Effector memory CD8-positive, alpha-beta T cell (primary cell): ENCODE measurements around the gene AGAP1.

Experiments used
- ATAC-seq: fragments of 150-1000 bp; cut with Tn5 transposase; replicated peaks from 2 replicates; pipeline ENCODE4 v1.10.0; 2021; ENCODE audit warnings: mild to moderate bottlenecking, moderate library complexity
- DNase-seq, 3 experiments: peaks; one replicate each; pipeline ENCODE4 v3.0.0; 2021
- H3K27ac Mint-ChIP-seq, 2 donors: one replicate each; pipeline ENCODE4 v1.8.0; 2022; ENCODE audit warnings: mild to moderate bottlenecking in 2 of 2, mixed read lengths in 2 of 2, moderate library complexity in 2 of 2
- H3K27me3 Mint-ChIP-seq, 2 donors: one replicate each; pipeline ENCODE4 v1.8.0; 2022; ENCODE audit warnings: mixed read lengths in 2 of 2
- H3K36me3 Mint-ChIP-seq: one replicate; pipeline ENCODE4 v1.8.0; 2022; ENCODE audit warnings: mild to moderate bottlenecking, moderate library complexity, mixed read lengths; ENCODE audit not compliant: insufficient read depth
- H3K4me1 Mint-ChIP-seq, 2 donors: one replicate each; pipeline ENCODE4 v1.8.0; 2022; ENCODE audit warnings: low read depth in 2 of 2, mixed read lengths in 2 of 2
- H3K4me3 Mint-ChIP-seq, 2 donors: one replicate each; pipeline ENCODE4 v1.8.0; 2022; ENCODE audit warnings: mild to moderate bottlenecking in 2 of 2, mixed read lengths in 2 of 2, moderate library complexity in 2 of 2
- H3K9me3 Mint-ChIP-seq, 2 donors: one replicate each; pipeline ENCODE4 v1.8.0; 2022; ENCODE audit warnings: mixed read lengths in 2 of 2

Gene AGAP1

DNA sequence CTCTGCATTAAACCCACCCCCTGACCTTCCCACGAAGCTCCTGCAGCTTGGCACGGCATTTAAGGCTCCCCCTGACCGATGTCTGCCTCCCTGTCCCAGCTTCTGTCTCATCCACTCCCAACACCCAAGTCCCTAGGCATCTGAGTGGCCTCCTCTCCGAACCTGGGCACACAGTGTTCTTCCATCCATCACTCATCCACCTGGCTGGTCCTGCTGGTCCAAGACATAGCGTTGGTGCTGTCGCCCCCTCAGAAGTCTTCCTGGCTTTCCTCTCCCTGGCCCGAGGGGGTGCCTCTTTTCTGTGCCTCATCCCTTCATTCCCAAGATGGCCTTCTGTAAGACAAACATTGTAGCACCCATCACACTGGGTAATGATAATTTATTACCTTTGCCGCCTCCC is 350.7 kb downstream of the AGAP1 start:
- DNase-seq (no peak), ATAC-seq (no peak)
- peak overlapping the region; percentile 18 to 56 for H3K27ac Mint-ChIP-seq
- no peaks in the 10 kb centered on the region for H3K9me3 Mint-ChIP-seq
- H3K4me1 Mint-ChIP-seq, result peaks cover 4 to 19% of the 10 kb centered on the region in 2 donors
- H3K36me3 Mint-ChIP-seq, result no peaks in the 10 kb centered on the region
- H3K4me3 Mint-ChIP-seq, result no peak overlapping the region
- H3K27me3 Mint-ChIP-seq, result no peaks in the 10 kb centered on the region

DNA sequence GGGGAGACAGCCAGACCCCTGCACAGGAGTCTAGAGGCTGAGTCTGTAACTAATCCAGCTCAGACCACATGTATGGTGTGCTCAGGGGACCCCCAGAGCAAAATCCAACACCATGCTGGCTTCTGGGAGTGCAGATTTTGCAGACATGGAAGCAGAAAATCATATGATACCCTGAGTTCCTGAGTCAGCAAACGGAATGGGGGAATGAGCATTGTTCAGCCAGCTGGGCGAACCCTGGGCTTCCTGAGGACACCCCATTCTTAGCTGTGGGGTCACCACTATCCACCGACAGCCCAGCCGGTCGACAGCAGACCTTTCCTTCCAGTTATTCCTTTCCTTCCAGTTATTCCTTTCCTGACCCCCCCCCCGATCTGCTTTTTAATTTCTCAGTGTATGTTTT is 351.4 kb downstream of the AGAP1 start:
- Mint-ChIP-seq H3K36me3 (no peaks in the 10 kb centered on the region), H3K27ac (no peak overlapping the region), H3K4me3 (no peak overlapping the region)

DNA sequence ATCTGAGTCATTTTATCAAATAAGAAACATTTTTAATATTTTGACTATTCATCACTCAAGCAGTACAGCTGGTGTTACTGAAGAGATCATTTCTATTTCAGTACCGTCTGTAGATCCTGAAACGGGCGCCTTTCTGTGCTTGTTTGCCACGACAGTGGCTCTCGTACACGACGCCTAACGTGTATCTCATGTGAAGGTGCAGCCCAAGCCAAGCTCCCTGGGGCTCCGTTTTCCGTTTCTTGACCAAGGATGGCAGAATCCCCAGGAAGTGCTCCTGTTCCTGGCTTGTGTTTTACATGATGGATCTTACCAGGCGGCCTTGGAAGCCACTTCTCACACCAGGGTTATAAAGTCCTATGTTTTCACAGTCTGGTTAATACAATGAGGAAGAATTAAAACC is 353.7 kb downstream of the AGAP1 start:
- H3K27me3 Mint-ChIP-seq, result no peaks in the 10 kb centered on the region
- DNase-seq, result no peak
- peaks cover 4% of the 10 kb centered on the region for H3K36me3 Mint-ChIP-seq
- no peaks in the 10 kb centered on the region for H3K9me3 Mint-ChIP-seq
- no peak for ATAC-seq
- no peak overlapping the region for H3K4me3 Mint-ChIP-seq
- no peak overlapping the region for H3K27ac Mint-ChIP-seq
- H3K4me1 Mint-ChIP-seq, result peaks cover 0 to 24% of the 10 kb centered on the region in 2 donors

More for the DNA sequence above, 351.4 kb downstream of the AGAP1 start:
- Mint-ChIP-seq H3K4me1 (peaks cover 4 to 23% of the 10 kb centered on the region in 2 donors), H3K27me3 (no peaks in the 10 kb centered on the region), H3K9me3 (no peaks in the 10 kb centered on the region)
- DNase-seq, result no peak
- ATAC-seq, result no peak

DNA sequence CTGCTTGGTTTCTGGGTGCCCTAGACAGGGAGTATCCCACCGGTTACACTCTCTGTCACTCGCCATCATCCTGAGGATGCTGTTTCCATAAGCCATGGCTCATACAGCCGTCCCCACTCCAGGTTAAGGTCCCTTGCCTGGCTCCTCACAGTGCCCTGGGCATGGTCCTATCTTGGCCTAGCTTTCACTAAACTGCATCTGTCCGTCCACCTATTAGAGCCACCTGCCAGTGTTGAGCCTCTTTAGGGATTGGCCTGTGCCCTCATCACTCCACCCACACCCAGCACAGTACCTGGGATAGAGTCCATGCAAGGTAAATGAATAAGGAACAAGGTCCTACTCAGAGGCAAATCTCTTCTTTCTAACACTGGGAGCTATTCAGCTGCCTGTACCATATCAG is 354.2 kb downstream of the AGAP1 start:
- H3K4me1 Mint-ChIP-seq, result peaks cover 0 to 24% of the 10 kb centered on the region in 2 donors
- DNase-seq (no peak), ATAC-seq (no peak)
- no peaks in the 10 kb centered on the region for H3K9me3 Mint-ChIP-seq
- H3K27me3 Mint-ChIP-seq, result no peaks in the 10 kb centered on the region
- H3K4me3 Mint-ChIP-seq, result no peak overlapping the region
- H3K27ac Mint-ChIP-seq, result no peak overlapping the region
- peaks cover 8% of the 10 kb centered on the region for H3K36me3 Mint-ChIP-seq

DNA sequence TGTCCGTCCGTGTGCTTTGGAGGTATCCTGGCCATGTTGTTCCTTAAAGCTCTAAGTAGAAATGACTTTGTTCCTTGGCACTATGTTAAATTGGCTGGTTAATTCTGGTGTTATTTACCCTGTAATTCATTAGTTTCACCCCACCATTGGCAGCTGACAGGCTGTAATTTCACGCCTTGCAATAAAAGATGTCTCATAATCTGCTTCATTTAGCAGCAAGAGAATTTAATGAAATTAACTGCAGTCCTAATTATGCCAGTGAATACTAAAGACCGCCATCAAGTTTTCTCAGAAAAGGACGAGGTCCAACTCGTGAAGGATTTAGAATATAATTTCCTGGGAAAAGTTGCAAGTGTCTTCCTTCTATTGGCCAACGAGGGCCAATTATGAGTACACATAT is 355.1 kb downstream of the AGAP1 start:
- Mint-ChIP-seq H3K4me1 (peaks cover 0 to 18% of the 10 kb centered on the region in 2 donors), H3K36me3 (peaks cover 8% of the 10 kb centered on the region), H3K9me3 (no peaks in the 10 kb centered on the region), H3K27me3 (no peaks in the 10 kb centered on the region), H3K4me3 (no peak overlapping the region), H3K27ac (no peak overlapping the region)
- ATAC-seq (no peak), DNase-seq (no peak)

DNA sequence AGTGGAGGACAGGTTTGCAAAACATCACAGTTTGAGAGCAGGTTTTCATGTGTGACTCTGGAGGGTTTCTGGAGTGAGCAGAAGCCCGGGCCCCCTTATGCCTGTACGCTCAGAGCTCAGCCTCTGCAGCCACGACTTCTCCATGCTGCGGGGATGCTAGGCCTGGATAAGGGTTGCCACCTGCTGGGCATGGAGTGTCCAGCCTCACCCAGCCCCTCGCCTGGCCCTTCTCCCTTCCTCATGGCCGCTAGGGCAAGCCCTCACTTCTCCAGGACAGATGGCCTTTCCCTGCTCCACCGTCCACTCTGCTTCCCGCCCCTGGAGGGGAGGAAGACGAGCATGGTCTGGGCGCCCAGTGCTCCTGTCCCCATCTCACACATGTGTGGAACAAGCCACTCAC is 355.6 kb downstream of the AGAP1 start:
- DNase-seq, result no peak
- Mint-ChIP-seq H3K9me3 (no peaks in the 10 kb centered on the region), H3K36me3 (peaks cover 12% of the 10 kb centered on the region), H3K27ac (peak overlapping the region in 1 of 2 donors; percentile 7), H3K4me1 (peaks cover 0 to 20% of the 10 kb centered on the region in 2 donors), H3K27me3 (no peaks in the 10 kb centered on the region), H3K4me3 (no peak overlapping the region)
- no peak for ATAC-seq

DNA sequence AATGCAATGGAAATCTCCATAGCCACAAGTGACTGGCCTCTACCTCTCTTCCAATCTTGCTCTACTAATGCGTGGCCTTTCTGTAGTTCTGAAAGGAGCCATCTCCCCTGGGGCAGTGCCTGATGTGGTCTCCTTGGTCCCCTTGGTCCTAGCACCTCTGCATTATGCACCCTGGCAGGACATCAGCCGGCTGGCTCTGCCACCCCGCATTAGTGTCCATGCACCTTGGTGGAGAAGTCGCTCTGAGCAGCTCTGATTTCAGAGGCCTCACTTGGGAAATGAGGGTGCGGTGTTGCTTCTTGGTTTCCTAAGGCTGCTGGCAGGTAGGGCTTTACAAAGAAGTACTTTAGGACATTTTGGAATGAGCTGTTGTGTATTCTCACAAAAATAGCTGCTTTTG is 356.4 kb downstream of the AGAP1 start:
- Mint-ChIP-seq H3K27ac (no peak overlapping the region), H3K27me3 (no peaks in the 10 kb centered on the region), H3K9me3 (no peaks in the 10 kb centered on the region), H3K4me1 (peaks cover 0 to 16% of the 10 kb centered on the region in 2 donors), H3K4me3 (no peak overlapping the region), H3K36me3 (peaks cover 12% of the 10 kb centered on the region)
- DNase-seq (no peak), ATAC-seq (no peak)

DNA sequence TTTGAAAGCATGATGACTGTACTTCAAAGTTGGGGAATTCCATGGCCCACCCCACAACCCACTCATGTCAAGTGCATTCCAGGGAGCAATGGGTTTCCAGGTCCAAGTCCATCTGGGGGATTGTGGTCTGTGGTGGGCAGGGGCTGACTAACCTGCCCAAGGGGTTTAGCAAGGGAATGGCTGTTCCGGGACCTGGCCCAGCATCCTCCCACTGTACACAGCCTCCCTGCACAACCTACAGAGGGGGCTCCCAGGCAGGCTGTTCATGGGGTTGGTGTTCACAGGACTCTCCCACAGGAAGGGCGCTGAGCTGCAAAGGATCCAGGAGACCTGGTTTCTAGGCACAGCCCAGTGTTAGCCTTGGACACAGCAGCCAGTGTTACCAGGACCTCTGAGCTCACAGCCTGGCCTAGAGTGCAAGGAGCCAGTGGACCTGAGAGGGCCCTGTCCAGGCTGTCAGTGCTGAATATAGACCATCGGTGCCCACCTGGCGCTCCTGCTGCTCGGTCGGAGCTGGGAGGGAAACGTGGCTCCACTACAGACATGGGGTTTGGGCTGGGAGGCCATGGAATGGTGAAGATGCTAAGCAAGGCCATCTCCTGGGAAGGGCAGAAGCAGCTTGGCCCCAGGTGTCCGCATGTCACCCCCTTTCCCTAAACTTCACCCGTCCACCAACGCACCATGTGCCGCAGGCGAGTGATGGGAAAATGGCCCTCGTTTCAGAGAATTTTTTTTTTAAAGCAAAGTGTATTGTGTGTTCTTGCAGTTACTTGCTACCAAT is 357.1 kb downstream of the AGAP1 start:
- H3K9me3 Mint-ChIP-seq, result no peaks in the 10 kb centered on the region
- H3K27ac Mint-ChIP-seq, result no peak overlapping the region
- H3K4me1 Mint-ChIP-seq, result peaks cover 0 to 12% of the 10 kb centered on the region in 2 donors
- DNase-seq, result no peak
- H3K4me3 Mint-ChIP-seq, result no peak overlapping the region
- H3K36me3 Mint-ChIP-seq, result peaks cover 12% of the 10 kb centered on the region
- ATAC-seq, result no peak
- no peaks in the 10 kb centered on the region for H3K27me3 Mint-ChIP-seq

DNA sequence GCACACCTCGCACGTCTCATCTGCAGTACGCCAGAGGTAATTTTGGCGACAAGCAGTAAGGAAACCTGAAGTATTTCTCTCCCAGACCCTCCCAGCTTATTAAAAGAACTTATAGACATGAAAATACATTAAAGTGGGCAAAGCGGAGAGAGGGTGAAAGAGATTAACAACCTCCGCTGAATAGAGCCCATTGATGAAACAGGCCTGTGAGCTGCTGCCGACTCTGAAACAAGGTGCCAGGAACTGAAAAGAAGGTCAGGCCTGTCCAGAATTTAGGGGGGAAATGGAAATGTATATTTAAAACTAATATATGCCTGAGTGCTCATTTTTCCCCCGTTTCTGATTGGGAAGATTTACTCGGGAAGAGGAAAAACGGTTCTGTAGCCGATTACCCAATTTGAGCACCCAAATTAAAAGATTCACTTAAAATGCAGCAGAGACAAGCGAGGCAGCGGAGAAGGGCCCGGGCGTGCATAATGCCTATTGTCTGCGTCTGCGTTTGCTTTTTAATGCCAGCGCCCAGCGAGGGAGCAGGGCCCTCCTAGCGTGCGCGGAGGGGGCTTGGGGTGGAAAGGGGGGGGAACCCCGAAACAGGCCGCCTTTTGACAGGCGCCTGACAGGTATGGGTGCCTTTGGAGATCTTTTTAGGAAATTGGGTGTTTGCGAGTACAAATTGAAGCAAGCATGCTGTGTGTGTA is 358.1 kb downstream of the AGAP1 start:
- Mint-ChIP-seq H3K4me1 (peaks cover 0 to 12% of the 10 kb centered on the region in 2 donors), H3K27ac (no peak overlapping the region)

DNA sequence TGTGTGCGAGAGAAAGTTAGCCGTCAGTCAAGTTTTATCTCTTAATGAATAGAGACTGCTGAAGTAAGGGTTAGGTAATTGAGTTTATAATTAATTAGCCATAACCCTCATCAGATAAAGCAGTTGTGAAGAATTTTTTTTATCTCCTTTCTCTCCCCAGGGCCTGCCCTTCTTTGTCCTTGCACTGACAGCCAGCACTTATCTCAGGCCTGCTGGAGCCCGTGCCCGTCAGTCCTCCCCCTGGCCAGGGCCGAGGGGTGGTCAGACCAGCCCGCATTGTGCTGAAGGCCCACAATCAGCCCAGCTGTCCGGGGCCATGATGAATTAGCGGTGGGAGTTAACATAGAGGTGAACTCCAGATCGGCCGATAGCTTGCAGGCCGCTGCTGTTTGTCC is 358.7 kb downstream of the AGAP1 start:
- DNase-seq (no peak), ATAC-seq (no peak)
- H3K9me3 Mint-ChIP-seq, result no peaks in the 10 kb centered on the region
- no peak overlapping the region for H3K4me3 Mint-ChIP-seq
- peaks cover 12% of the 10 kb centered on the region for H3K36me3 Mint-ChIP-seq
- H3K27me3 Mint-ChIP-seq, result no peaks in the 10 kb centered on the region
- peaks cover 0 to 16% of the 10 kb centered on the region in 2 donors for H3K4me1 Mint-ChIP-seq
- no peak overlapping the region for H3K27ac Mint-ChIP-seq

More for the DNA sequence above, 358.1 kb downstream of the AGAP1 start:
- Mint-ChIP-seq H3K36me3 (peaks cover 12% of the 10 kb centered on the region), H3K4me3 (no peak overlapping the region), H3K9me3 (no peaks in the 10 kb centered on the region), H3K27me3 (no peaks in the 10 kb centered on the region)
- ATAC-seq (no peak), DNase-seq (no peak)

DNA sequence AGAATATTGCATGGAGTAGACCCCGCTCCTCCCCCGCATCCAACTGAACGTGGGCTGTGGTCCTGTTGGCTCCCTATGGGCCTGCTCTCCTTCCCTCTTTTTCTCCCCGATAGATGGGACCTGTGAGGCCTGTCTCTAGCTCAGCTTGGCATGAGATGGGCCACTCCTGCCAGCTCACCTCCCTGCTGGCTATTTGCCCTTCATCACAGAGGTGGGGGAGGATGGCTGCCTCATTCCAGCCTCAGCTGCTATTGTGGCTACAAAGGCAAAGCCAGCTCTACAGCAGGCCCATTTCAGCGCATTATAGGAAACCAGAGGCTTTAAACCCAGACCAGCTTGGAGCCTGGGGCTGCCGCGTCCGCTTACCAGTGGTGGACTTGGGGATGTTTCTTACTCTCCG is 360.4 kb downstream of the AGAP1 start:
- DNase-seq (no peak), ATAC-seq (no peak)
- no peaks in the 10 kb centered on the region for H3K27me3 Mint-ChIP-seq
- peaks cover 12% of the 10 kb centered on the region for H3K36me3 Mint-ChIP-seq
- no peak overlapping the region for H3K4me3 Mint-ChIP-seq
- no peaks in the 10 kb centered on the region for H3K9me3 Mint-ChIP-seq
- no peak overlapping the region for H3K27ac Mint-ChIP-seq
- H3K4me1 Mint-ChIP-seq, result peaks cover 0 to 13% of the 10 kb centered on the region in 2 donors

DNA sequence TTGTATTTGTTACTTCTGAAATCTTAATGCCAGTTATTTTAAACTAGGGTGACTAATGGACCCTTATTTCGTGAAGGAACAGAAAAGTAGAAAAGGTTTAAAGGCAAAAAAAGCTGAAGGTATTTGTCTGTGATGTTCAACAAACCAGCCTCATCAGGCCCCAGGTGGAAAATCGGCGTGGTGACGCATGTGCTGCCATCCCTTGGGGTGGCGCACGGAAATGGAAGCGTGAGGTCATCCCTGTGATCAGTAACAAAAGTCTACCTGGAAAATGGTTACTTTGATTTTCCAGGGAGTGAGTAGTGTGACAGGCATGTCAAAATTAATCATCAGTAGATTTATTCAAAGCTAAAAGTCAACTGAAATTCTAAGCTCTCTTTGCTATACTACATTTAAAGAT is 361.2 kb downstream of the AGAP1 start:
- DNase-seq (no peak), ATAC-seq (no peak)

DNA sequence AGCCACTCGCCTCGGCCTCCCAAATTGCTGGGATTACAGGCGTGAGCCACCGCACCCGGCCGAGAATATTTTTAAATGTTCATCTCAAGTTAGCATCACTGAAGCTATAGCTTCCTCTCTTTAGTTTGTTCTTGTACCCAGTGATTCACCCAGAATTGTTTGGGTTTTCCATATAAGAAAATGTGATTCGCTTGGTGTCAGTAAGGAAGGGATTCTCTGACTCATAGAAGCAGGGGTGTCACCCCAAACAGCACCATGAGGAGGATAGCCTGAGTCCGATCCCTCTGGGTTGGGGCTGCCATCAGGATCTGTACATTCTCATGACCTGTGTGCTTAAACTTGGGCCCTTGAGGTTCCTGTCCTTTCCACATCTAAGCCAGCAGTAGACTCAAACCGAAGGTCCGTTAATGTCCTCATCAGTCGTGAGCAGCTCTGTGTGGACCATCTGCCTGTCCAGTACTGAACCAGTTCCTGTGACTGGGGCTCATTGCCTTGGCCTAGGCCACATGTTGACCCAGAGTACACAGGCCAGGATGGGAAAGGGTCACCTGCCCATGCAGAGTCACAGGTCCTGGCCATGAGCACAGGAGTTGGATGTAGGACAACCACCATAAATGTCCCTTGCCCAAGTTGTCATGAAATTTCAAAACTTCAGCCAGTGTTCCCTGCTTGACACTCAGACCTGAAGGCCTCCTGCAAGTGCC is 362.5 kb downstream of the AGAP1 start:
- no peak for DNase-seq
- H3K27me3 Mint-ChIP-seq, result no peaks in the 10 kb centered on the region

More for the DNA sequence above, 361.2 kb downstream of the AGAP1 start:
- Mint-ChIP-seq H3K4me1 (peaks cover 0 to 9% of the 10 kb centered on the region in 2 donors), H3K27ac (no peak overlapping the region), H3K27me3 (no peaks in the 10 kb centered on the region), H3K4me3 (no peak overlapping the region), H3K9me3 (no peaks in the 10 kb centered on the region), H3K36me3 (peaks cover 12% of the 10 kb centered on the region)

More for the DNA sequence above, 362.5 kb downstream of the AGAP1 start:
- no peak for ATAC-seq
- Mint-ChIP-seq H3K4me1 (peaks cover 0 to 9% of the 10 kb centered on the region in 2 donors), H3K4me3 (no peak overlapping the region), H3K36me3 (peaks cover 10% of the 10 kb centered on the region), H3K27ac (no peak overlapping the region), H3K9me3 (no peaks in the 10 kb centered on the region)
